PC-3 (cell line): ENCODE data around the gene MIPOL1. TPM values are rescaled to one million over a fixed set of nuclear protein-coding genes. Genes with fewer than 3 reads are reported as not detected.

Experiments
- ATAC-seq: fragments of 200-7000 bp; cut with Tn5 transposase; 2 replicates; pipeline ENCODE4 v1.9.1; 2020; ENCODE audit warnings: mild to moderate bottlenecking, moderate library complexity
- BruUV-seq: library from RNA; stranded (reverse); fragments of 400-500 nt; replicated peaks from 2 replicates; lab custom pipeline; 2021; lab: Mats Ljungman, UMichigan
- CTCF ChIA-PET: fragments of 300-600 bp; sonication (Branson Sonifier 250); formaldehyde crosslinking; loops from one replicate; lab custom pipeline; 2022; ENCODE audit warnings: antibody characterized with exemption; lab: Charles Lee
- POLR2A ChIA-PET: fragments of 300-600 bp; sonication (Branson Sonifier 250); formaldehyde crosslinking; loops from one replicate; lab custom pipeline; 2022; ENCODE audit warnings: antibody characterized with exemption; ENCODE audit not compliant: unreplicated experiment; lab: Charles Lee
- DNase-seq: peaks from one replicate; pipeline ENCODE4 v3.0.0-alpha.2; 2015
- H2AFZ ChIP-seq: fragments of 300-600 bp; sonication (generic); 2 replicates; pipeline ENCODE4 v1.6.0; 2016; ENCODE audit warnings: antibody characterized with exemption, low read length
- H3F3A ChIP-seq: fragments of 300-600 bp; sonication (generic); one replicate; pipeline ENCODE4 v1.6.0; 2017; ENCODE audit warnings: antibody characterized with exemption, low read length, control low read depth, mild to moderate bottlenecking; ENCODE audit not compliant: unreplicated experiment
- H3K27ac ChIP-seq: fragments of 300-600 bp; sonication (generic); 2 replicates; pipeline ENCODE4 v1.5.1; 2016; ENCODE audit warnings: mild to moderate bottlenecking, low read length
- H3K27me3 ChIP-seq: fragments of 300-600 bp; sonication (generic); 2 replicates; pipeline ENCODE4 v1.6.1; 2016; ENCODE audit warnings: low read length, mixed read lengths
- H3K36me3 ChIP-seq: fragments of 300-600 bp; sonication (generic); 2 replicates; pipeline ENCODE4 v1.6.1; 2016; ENCODE audit warnings: low read depth, mixed run types, low read length, mixed read lengths
- H3K4me1 ChIP-seq: fragments of 300-600 bp; sonication (generic); 2 replicates; pipeline ENCODE4 v1.5.1; 2016; ENCODE audit warnings: low read length; ENCODE audit not compliant: insufficient read depth
- H3K4me2 ChIP-seq: fragments of 300-600 bp; sonication (generic); 2 replicates; pipeline ENCODE4 v1.6.0; 2016; ENCODE audit warnings: low read length
- H3K4me3 ChIP-seq: fragments of 300-600 bp; sonication (generic); 2 replicates; pipeline ENCODE4 v1.5.1; 2016; ENCODE audit warnings: mild to moderate bottlenecking, low read length, mixed read lengths
- H3K79me2 ChIP-seq: fragments of 300-600 bp; sonication (generic); 2 replicates; pipeline ENCODE4 v1.6.1; 2017; ENCODE audit warnings: low read length, mixed read lengths
- H3K9ac ChIP-seq: fragments of 300-600 bp; sonication (generic); 2 replicates; pipeline ENCODE4 v1.6.0; 2016; ENCODE audit warnings: mild to moderate bottlenecking, low read length
- H3K9me2 ChIP-seq: fragments of 300-600 bp; sonication (generic); replicated peaks from 2 replicates; pipeline ENCODE4 v1.6.1; 2016; ENCODE audit warnings: mixed run types, low read length, mixed read lengths
- H3K9me3 ChIP-seq: fragments of 300-600 bp; sonication (generic); 2 replicates; pipeline ENCODE4 v1.6.1; 2016; ENCODE audit warnings: low read length, mixed read lengths
- H4K20me1 ChIP-seq: fragments of 300-600 bp; sonication (generic); 2 replicates; pipeline ENCODE4 v1.6.1; 2016; ENCODE audit warnings: low read length, mixed read lengths
- CTCF ChIP-seq: fragments of 300-600 bp; sonication (generic); conservative IDR thresholded peaks from 2 replicates; pipeline ENCODE4 v1.5.1; 2017; ENCODE audit warnings: antibody characterized with exemption, low read depth, mild to moderate bottlenecking, low read length
- EZH2 ChIP-seq: fragments of 300-600 bp; sonication (generic); IDR thresholded peaks from one replicate; pipeline ENCODE4 v1.6.1; 2017; ENCODE audit warnings: antibody characterized with exemption, mild to moderate bottlenecking, low read length; ENCODE audit not compliant: unreplicated experiment
- EZH2phosphoT487 ChIP-seq: fragments of 300-600 bp; sonication (generic); IDR thresholded peaks from 2 replicates; pipeline ENCODE4 v1.6.1; 2018; ENCODE audit warnings: mild to moderate bottlenecking, antibody characterized with exemption, low read length, borderline replicate concordance
- intact Hi-C: fragments of 100-400 bp; cut with micrococcal nuclease; formaldehyde crosslinking; loops from 2 replicates; pipeline ENCODE4 v1.9.0; 2023
- total RNA-seq: library from RNA; depleted of rRNA; stranded (reverse); fragments of >200 nt; gene quantifications from 2 replicates; pipeline ENCODE4 v1.2.3, GENCODE V29; 2014

The MIPOL1 gene
- total RNA-seq, 1 experiment from 2014 or later, result 22.5 TPM

- peak overlapping the region; percentile 99 for H3K27ac ChIP-seq
- peaks cover 47% of the 10 kb centered on the region for H3K4me1 ChIP-seq
- peak overlapping the region; percentile 99 for H3K9ac ChIP-seq
- no peak for ATAC-seq
- H3K9me3 ChIP-seq, result no peaks in the 10 kb centered on the region
- TF ChIP-seq EZH2 (no peak), CTCF (no peak), EZH2phosphoT487 (no peak)
- no peaks in the 10 kb centered on the region for H3F3A ChIP-seq
- peaks cover 2% of the 10 kb centered on the region for H3K36me3 ChIP-seq
- BruUV-seq, result no TSS peak
- no peaks in the 10 kb centered on the region for H3K27me3 ChIP-seq
- POLR2A ChIA-PET, result interaction anchor here (0.6 to 0.8 kb wide), 4 partner anchors 14 to 759 kb away, joined by 3 to 4 read pairs (median 3); no protein-coding TSS in a partner anchor
- intact Hi-C loops, result loop anchor here (2.0 kb wide), 1 partner anchor 98 kb away; no protein-coding TSS in a partner anchor
- no peaks in the 10 kb centered on the region for H3K9me2 ChIP-seq
- peaks cover 64% of the 10 kb centered on the region for H3K79me2 ChIP-seq
- H4K20me1 ChIP-seq, result peaks cover 2% of the 10 kb centered on the region
- peak overlapping the region; percentile 93 for H3K4me3 ChIP-seq
- H2AFZ ChIP-seq, result peak overlapping the region; percentile 55
- H3K4me2 ChIP-seq, result peak overlapping the region; percentile 84
- DNase-seq, result peak; percentile 10
- CTCF ChIA-PET, result interaction anchor here (1.0 kb wide), 2 partner anchors 99 to 276 kb away, joined by 3 to 4 read pairs; no protein-coding TSS in a partner anchor
Observed at GRCh38 chr14:37598747-37599506, 401.2 kb downstream of the MIPOL1 start.

GRCh38 chr14:37599507-37600368, 402.0 kb downstream of the MIPOL1 start:
- ChIA-PET CTCF (interaction anchor here (1.0 to 1.1 kb wide), 3 partner anchors 98 to 353 kb away, joined by 3 to 4 read pairs (median 4); no protein-coding TSS in a partner anchor), POLR2A (interaction anchor here (0.5 to 0.8 kb wide), 5 partner anchors 15 to 760 kb away, joined by 3 read pairs; no protein-coding TSS in a partner anchor)
- ATAC-seq (peak; percentile 4), DNase-seq (peak; percentile 63)
- H3K36me3 ChIP-seq, result no peaks in the 10 kb centered on the region
- H4K20me1 ChIP-seq, result no peaks in the 10 kb centered on the region
- H3F3A ChIP-seq, result no peaks in the 10 kb centered on the region
- H2AFZ ChIP-seq, result peak overlapping the region; percentile 55
- intact Hi-C loops, result loop anchor here (2.0 kb wide), 2 partner anchors 41 to 97 kb away; no protein-coding TSS in a partner anchor
- H3K9ac ChIP-seq, result peak overlapping the region; percentile 99
- peaks cover 56% of the 10 kb centered on the region for H3K79me2 ChIP-seq
- peaks cover 47% of the 10 kb centered on the region for H3K4me1 ChIP-seq
- no peaks in the 10 kb centered on the region for H3K9me2 ChIP-seq
- no peak for TF ChIP-seq EZH2phosphoT487
- TF ChIP-seq EZH2, result no peak
- no peak; the same call in 1 of the 2 replicates for TF ChIP-seq CTCF
- H3K9me3 ChIP-seq, result no peaks in the 10 kb centered on the region
- H3K4me2 ChIP-seq, result peak overlapping the region; percentile 84
- H3K4me3 ChIP-seq, result peak overlapping the region; percentile 93
- no TSS peak for BruUV-seq
- H3K27me3 ChIP-seq, result no peaks in the 10 kb centered on the region
- H3K27ac ChIP-seq, result peak overlapping the region; percentile 99
